Measurements from ENCODE around the gene TFEC. TPM values are rescaled to one million over a fixed set of nuclear protein-coding genes. Genes with fewer than 3 reads are reported as not detected.

TFEC gene, protein sequence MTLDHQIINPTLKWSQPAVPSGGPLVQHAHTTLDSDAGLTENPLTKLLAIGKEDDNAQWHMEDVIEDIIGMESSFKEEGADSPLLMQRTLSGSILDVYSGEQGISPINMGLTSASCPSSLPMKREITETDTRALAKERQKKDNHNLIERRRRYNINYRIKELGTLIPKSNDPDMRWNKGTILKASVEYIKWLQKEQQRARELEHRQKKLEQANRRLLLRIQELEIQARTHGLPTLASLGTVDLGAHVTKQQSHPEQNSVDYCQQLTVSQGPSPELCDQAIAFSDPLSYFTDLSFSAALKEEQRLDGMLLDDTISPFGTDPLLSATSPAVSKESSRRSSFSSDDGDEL
- total RNA-seq = 0.39 and 2.7 TPM in 2 replicates

DNA sequence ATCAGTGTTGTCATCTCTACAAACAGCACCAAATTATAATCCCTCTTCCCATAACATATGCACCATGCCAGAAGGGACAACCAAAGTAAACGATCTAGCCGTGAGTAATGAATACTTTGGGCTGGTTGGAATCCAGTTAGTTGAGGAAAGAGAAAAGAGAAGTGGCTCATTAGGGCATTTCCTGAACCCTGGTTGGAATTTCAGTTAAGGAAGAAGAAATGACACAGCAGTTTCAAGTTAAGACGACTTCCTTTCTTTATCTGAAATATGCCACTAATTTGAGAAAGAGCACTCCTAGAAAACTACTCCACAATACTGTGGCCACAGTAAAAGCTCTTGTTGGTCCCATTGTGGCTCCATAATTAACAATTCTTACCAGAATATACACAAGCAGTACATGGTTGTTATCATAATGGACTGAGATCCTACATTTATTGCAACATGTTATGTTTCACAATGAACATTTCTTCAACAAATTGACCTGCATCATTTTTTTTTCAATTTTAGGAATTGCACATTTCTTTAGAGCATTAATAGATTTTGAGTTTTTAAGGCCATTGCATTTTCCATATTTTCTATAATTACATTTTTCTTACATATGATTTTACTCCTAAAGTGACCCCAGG lies at the start of gene TFEC:
TSS of gene TFEC (minus strand) at position 113 of the 626 bp plus-strand sequence. CDS start 46,322 bp downstream, outside the sequence.

Other genes with a start within 250 kb of the TFEC start
- 1,003 and 1,070 TPM in 2 replicates for gene TES, start 179.8 kb upstream of the TFEC start, total RNA-seq